Measurements from ENCODE around the gene RNU1-4.
"Not testable (repeated sequence)": the region's sequence is repeated elsewhere in the genome, so short reads cannot be mapped to it uniquely, and the experiment has no call there.

The RNU1-4 gene

GRCh38 chr1:16760456-16760765 lies 20.1 kb downstream of the RNU1-4 start:
- H3K4me3 ChIP-seq (ENCODE audit: low read length), result not testable (repeated sequence)

DNA sequence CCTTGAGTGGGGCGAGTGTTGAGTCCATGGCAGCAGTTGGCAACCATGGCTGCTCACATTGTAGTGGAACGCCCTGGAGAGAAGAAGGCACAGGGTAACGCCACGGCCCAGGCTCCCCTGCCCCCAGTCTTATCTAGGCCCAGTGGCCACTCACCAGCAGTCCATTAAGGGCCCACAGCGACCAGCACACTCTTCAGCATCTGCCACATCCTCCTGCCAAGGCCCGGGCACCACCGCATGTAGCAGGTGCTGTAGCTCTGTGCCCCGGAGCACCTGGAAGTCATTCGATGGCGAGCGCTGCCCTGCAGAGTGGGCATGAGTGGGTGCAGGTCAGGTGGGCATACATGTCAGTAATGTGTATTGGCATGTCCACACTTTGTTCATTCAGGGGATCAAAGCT lies 20.5 kb downstream of the RNU1-4 start:
- not testable (repeated sequence) for H3K4me3 ChIP-seq (ENCODE audit: low read length)

DNA sequence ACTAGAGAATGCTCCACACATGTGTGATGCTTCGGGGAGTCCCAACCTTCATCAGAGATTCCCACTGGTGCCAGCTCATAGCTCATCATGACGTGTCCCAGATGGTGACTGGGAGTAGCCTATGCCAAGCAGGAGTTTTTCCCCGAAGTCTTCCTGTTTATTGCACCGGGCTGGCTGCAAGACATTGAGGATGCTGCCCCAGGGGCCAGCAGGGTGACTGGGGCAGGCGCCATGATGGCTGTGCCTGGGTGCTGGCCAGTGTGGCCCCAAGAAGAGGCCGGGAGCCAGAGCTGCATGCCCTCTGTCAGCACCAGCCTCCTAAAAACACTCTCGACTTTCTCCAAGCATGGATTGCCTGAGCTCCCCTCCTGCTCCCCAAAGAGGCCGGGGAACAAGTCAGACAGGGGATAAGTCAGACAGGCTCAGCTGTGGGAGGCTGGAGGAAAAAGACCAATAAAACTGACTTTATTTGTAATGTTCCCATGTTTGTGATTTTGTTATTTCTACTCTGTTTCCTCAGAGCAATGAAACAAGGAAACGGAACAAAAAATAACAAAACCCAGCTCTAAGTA lies 24.0 kb downstream of the RNU1-4 start:
- not testable (repeated sequence) for H3K4me3 ChIP-seq (ENCODE audit: low read length)

GRCh38 chr1:16764820-16765655 lies 24.7 kb downstream of the RNU1-4 start:
- H3K4me3 ChIP-seq (ENCODE audit: low read length), result not testable (repeated sequence)

DNA sequence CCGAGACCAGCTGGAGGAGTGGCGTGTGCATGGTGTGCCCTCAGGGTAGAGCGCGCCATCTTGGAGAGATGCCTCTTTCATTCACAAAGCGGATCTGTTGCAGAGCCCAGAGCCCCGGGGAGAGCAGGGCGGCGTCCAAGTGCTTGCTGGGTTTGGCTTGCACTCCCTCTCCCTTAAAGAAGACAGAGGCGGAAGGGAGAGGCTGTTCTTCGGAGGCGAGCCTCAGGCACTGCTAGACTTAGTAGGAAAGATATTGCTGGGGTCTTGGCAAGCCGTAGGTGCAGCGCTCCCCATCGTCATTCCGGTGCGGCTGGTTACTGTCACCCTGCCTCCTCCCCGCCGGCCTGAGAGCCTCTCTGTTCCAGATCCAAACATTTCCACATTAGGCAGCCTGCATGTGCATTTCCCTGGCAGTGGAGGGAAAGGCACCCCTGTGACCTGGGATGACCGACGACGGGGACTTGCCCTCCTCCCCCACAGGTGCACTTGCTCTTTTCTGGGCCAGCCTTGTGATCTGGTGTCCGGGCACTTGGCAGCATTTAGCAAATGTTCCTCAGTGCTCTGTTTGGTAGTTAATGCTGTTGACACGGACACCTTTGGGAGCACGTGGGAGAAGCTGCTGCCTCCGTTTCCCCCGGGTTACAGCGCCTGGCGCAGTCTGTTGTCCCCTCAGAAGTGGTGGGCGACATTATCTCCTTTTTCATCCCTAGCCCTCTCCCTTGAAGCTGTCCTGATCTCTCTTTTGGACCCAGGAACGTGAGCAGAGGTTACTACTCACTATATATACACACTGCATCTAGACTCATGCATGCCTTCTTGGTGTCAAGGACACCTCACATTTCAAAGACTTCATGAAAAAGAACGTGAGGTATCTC lies 25.7 kb downstream of the RNU1-4 start:
- H3K4me3 ChIP-seq (ENCODE audit: low read length), result not testable (repeated sequence)

DNA sequence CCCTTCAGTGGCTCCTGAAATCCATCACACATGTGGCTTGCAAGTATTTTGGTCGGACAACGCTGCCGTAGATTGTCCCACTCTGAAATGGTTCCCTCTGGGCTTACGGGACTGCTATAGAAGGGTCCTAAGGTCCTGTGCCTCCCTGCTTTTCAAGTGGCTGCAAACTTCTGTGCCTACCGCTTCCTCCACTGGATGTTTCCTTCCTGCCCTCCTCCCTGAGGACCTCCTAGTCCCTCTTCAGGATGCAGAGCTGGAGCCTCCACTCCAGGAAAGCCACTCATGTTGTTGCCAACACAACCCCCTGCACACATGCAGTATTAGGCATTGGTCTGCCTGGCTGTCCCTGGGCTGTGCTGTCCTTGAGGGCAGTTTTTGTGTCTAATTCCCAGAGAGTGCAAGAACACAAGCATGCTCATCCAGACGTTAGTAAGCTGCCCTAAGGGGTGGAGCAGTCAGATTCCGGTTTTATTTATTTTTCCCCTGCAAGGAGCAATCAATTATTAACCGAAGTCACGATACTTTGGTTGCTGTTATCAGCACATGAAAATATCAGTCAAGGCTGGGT lies 26.5 kb downstream of the RNU1-4 start:
- H3K4me3 ChIP-seq (ENCODE audit: low read length), result not testable (repeated sequence)

GRCh38 chr1:16770139-16770759 lies 29.9 kb downstream of the RNU1-4 start:
- not testable (repeated sequence) for H3K4me3 ChIP-seq (ENCODE audit: low read length)

- H3K4me3 ChIP-seq (ENCODE audit: low read length), result not testable (repeated sequence)
Measured at GRCh38 chr1:16770896-16771446, 30.7 kb downstream of the RNU1-4 start.

DNA sequence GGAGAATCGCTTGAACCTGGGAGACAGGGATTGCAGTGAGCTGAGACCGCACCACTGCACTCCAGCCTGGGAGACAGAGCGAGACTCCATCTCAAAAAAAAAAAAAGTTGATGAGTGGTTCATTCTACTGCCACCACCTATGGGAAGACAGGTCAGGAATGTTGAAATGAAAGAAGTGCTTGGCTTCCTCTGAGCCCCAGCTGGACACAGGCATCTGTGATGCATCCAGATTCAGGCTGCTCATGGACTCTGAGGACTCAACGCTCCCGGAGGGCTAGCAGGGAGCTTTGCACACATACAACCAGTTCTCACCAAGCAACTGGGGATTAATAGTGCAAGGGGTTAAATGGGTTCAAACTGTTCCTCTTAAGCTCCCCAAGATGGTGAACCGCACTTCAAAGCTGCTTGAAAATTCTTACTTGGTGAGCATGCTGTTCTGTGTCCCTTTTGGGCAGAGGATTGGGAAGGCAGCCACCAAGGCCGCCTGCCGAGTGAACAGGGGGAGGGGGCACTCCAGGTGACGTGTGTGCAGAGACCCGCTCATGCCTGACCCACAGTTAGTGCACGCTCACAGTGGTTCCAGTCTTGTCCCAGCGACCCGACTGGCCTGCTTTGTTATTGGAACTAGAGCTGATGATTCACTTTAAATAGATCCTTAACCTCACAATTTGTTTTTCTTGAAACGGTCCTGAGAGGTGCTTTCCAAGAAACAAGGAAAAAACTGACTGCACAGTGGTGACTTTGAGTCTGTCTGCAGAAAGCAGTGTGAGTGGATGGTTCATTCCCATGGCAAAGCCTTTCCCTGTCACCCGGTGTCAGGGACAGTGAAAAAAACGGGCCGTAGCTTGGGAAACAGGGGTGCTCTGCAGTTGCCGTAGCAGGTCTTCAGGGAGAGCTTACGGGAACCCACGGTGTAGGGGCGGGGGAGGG lies 32.2 kb downstream of the RNU1-4 start:
- H3K4me3 ChIP-seq (ENCODE audit: low read length), result not testable (repeated sequence)

- not testable (repeated sequence) for H3K4me3 ChIP-seq (ENCODE audit: low read length)
Measured at GRCh38 chr1:16773205-16773596, 32.9 kb downstream of the RNU1-4 start.

- H3K4me3 ChIP-seq (ENCODE audit: low read length), result not testable (repeated sequence)
Measured at GRCh38 chr1:16773723-16774122, 33.4 kb downstream of the RNU1-4 start.

GRCh38 chr1:16774773-16775172 lies 34.5 kb downstream of the RNU1-4 start:
- not testable (repeated sequence) for H3K4me3 ChIP-seq (ENCODE audit: low read length)

DNA sequence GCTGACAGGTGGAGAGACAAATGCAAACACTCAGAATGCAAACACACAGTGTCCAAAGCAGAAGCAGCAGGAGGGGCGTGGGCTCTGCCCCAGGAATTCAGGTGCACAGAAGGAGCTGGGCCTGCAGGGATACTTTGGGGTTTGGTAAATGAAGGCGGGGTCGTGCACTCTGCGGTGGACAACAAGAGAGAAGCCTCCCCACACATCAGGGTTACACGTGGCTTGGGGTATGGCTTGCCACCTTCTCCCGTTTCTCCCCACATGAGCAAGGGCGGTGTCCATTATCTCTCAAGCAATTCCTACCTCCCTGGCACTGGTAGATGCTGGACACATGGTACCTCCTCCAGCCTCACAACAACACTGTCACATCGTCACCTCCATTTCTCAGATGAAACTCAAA lies 35.0 kb downstream of the RNU1-4 start:
- H3K4me3 ChIP-seq (ENCODE audit: low read length), result not testable (repeated sequence)

DNA sequence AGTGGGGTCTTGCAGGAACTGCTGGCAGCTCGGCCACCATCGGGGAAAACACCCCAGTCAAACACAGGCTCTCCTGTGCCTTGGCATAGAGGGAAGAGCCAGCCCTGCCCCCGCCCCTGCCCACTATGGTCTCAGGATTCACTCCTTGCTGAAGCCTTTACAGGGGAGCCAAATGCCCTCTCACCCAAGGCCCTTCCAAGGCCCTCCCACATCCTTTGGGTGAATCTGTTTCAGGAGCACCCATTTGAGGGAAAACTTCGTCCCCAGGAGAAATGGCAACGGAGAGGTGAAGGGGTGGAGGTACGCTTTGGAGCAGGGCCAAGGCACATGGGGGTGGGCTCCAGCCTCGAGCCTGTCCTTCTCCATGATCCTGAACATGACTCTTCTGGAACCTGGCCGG lies 35.9 kb downstream of the RNU1-4 start:
- H3K4me3 ChIP-seq (ENCODE audit: low read length), result not testable (repeated sequence)

DNA sequence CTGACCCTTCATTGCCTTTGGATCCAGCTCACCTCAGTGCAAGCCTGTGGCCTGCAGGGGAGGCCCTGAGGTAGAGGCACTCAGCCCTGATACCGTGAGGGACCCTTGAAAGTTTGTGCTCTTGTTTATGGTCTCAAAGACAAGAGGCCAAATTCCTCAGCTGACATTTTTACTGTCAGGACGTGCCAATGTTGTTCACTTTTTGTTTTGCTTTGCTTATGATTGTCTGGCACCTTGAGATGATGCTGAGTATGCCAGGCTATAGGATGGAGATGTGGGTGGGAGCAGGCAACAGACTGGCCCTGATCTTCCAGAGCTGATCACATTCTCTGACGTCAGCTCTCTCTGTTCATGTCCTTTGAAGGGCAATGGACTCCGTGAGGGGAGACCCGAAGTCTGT lies 36.5 kb downstream of the RNU1-4 start:
- not testable (repeated sequence) for H3K4me3 ChIP-seq (ENCODE audit: low read length)

DNA sequence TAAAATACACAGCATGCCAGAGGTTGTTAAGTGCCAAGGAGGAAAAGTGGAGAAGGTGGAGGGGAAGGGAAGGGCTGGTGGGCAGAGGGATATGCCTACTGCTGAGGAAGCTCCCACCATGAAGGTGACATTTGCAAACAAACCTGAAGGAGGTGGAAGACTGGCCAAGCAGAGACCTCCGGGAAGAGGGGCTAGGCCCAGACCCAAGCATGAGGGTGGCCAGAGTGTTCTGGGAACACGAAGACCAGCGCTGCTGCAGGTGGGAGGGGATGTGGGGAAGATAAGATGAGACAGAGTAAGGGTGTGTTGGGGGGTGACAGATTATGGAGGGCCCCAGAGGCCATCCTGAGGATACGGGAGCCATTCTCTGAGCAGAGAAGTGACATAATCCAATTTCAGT lies 37.5 kb downstream of the RNU1-4 start:
- not testable (repeated sequence) for H3K4me3 ChIP-seq (ENCODE audit: low read length)

- not testable (repeated sequence) for H3K4me3 ChIP-seq (ENCODE audit: low read length)
Measured at GRCh38 chr1:16779525-16779924, 39.2 kb downstream of the RNU1-4 start.

DNA sequence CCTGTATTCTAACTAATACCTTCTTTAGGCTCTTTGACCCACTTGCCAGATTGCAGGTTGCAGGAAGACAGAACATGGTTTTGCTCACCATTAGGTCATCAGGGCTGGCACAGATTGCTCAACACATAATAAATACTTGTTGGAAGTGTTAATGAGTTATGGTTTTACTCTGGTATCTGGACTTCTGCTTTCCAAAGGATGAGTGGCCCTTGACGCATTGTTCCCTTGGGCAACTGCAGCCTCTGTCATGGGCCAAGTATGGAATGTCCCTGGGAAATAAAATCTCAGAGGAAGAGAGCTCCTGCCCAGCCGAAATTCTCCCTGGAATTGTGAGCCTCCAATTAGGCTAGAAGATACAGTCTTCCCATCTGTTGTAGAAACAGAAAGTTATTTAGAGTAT lies 40.7 kb downstream of the RNU1-4 start:
- not testable (repeated sequence) for H3K4me3 ChIP-seq (ENCODE audit: low read length)

GRCh38 chr1:16781625-16782024 lies 41.3 kb downstream of the RNU1-4 start:
- not testable (repeated sequence) for H3K4me3 ChIP-seq (ENCODE audit: low read length)

DNA sequence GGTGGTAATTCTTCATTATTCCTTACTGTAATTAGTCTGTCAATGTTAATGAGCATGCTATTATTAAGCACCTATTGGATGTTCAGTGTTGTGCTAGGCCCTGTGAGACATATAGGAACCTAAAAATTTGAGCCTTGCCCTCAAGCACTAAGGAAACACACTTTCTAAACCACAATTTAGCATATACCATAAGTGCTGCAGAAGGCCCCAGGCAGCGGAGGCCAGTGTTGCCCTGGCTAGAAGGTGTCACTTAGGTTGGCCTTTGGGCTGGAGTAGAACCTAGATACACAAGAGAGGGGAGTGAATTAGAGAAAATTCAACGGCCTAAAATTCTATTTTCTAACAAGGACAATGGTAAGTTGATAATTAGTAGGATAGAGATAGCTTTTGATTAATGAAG lies 44.6 kb downstream of the RNU1-4 start:
- not testable (repeated sequence) for H3K4me3 ChIP-seq (ENCODE audit: low read length)

Data from GM08714 (cell line).